OCI-LY1 (cell line): ENCODE data around the gene XRCC2.

Experiments used
- H2AFZ ChIP-seq: fragments of 200-600 bp; sonication (generic), shearing (Covaris generic); 2 replicates; pipeline ENCODE4 v1.6.0; 2014; ENCODE audit warnings: antibody characterized with exemption, mild to moderate bottlenecking, low read length
- H3F3A ChIP-seq: fragments of 200-600 bp; sonication (generic), shearing (Covaris generic); 2 replicates; pipeline ENCODE4 v1.6.0; 2014; ENCODE audit warnings: mild to moderate bottlenecking, antibody characterized with exemption, low read length, moderate library complexity; ENCODE audit not compliant: insufficient read depth
- H3K27ac ChIP-seq: fragments of 200-600 bp; sonication (generic); 2 replicates; pipeline ENCODE4 v1.5.1; 2014; ENCODE audit warnings: low read length, mixed run types, mild to moderate bottlenecking, low read depth; ENCODE audit not compliant: poor library complexity, severe bottlenecking
- H3K27me3 ChIP-seq: fragments of 200-600 bp; sonication (generic); 2 replicates; pipeline ENCODE4 v1.6.0; 2014; ENCODE audit warnings: antibody characterized with exemption, mild to moderate bottlenecking, low read length, moderate library complexity; ENCODE audit not compliant: insufficient read depth
- H3K36me3 ChIP-seq: fragments of 200-600 bp; sonication (generic); 2 replicates; pipeline ENCODE4 v1.6.1; 2014; ENCODE audit warnings: mild to moderate bottlenecking, antibody characterized with exemption, low read length, moderate library complexity, mixed read lengths; ENCODE audit not compliant: insufficient read depth
- H3K4me1 ChIP-seq: fragments of 200-600 bp; sonication (generic); 2 replicates; pipeline ENCODE4 v1.5.1; 2014; ENCODE audit warnings: mild to moderate bottlenecking, low read length, moderate library complexity; ENCODE audit not compliant: insufficient read depth, severe bottlenecking
- H3K4me2 ChIP-seq: fragments of 200-600 bp; sonication (generic), shearing (Covaris generic); 2 replicates; pipeline ENCODE4 v1.6.1; 2014; ENCODE audit warnings: low read length
- H3K4me3 ChIP-seq: fragments of 200-600 bp; sonication (generic); 2 replicates; pipeline ENCODE4 v1.5.1; 2014; ENCODE audit warnings: low read length, low read depth, mild to moderate bottlenecking, mixed read lengths; ENCODE audit not compliant: poor library complexity, severe bottlenecking
- H3K79me2 ChIP-seq: fragments of 200-600 bp; shearing (Covaris generic); 2 replicates; pipeline ENCODE4 v1.6.1; 2016; ENCODE audit warnings: mixed run types, low read length, mixed read lengths; ENCODE audit not compliant: insufficient read depth
- H3K9ac ChIP-seq: fragments of 200-600 bp; sonication (generic), shearing (Covaris generic); 2 replicates; pipeline ENCODE4 v1.6.1; 2014; ENCODE audit warnings: mild to moderate bottlenecking, low read length, mixed read lengths
- H3K9me2 ChIP-seq: fragments of 200-600 bp; sonication (generic), shearing (Covaris generic); 2 replicates; pipeline ENCODE4 v1.6.1; 2014; ENCODE audit warnings: low read depth, mild to moderate bottlenecking, low read length, mixed read lengths
- H3K9me3 ChIP-seq: fragments of 200-600 bp; shearing (Covaris generic); 2 replicates; pipeline ENCODE4 v1.6.1; 2014; ENCODE audit warnings: low read length, mixed read lengths
- H4K20me1 ChIP-seq: fragments of 200-600 bp; sonication (generic), shearing (Covaris generic); 2 replicates; pipeline ENCODE4 v1.6.0; 2016; ENCODE audit warnings: mild to moderate bottlenecking, low read length; ENCODE audit not compliant: insufficient read depth
- CTCF ChIP-seq: fragments of 200-600 bp; sonication (generic), shearing (Covaris generic); IDR thresholded peaks from 2 replicates; pipeline ENCODE4 v1.5.1; 2017; ENCODE audit warnings: mild to moderate bottlenecking, antibody characterized with exemption, low read length, moderate library complexity, mixed read lengths
- EZH2 ChIP-seq: fragments of 200-600 bp; sonication (generic), shearing (Covaris generic); IDR thresholded peaks from 2 replicates; pipeline ENCODE4 v1.8.0; 2017; ENCODE audit warnings: borderline replicate concordance, mixed run types, mild to moderate bottlenecking, antibody characterized with exemption, low read length, moderate library complexity, mixed read lengths

The XRCC2 gene

GRCh38 chr7:152673897-152674296 lies 2.0 kb downstream of the XRCC2 start:
- no peak overlapping the region for H3K27ac ChIP-seq
- no peak for TF ChIP-seq EZH2
- no peak for TF ChIP-seq CTCF
- H3K4me3 ChIP-seq, result no peak overlapping the region
- H3K27me3 ChIP-seq, result no peaks in the 10 kb centered on the region
- peaks cover 34% of the 10 kb centered on the region for H3K36me3 ChIP-seq
- no peak overlapping the region for H2AFZ ChIP-seq
- peaks cover 55% of the 10 kb centered on the region for H3K79me2 ChIP-seq
- H3K9me3 ChIP-seq, result no peaks in the 10 kb centered on the region
- no peak overlapping the region for H3K9ac ChIP-seq
- no peaks in the 10 kb centered on the region for H3K9me2 ChIP-seq
- no peaks in the 10 kb centered on the region for H3F3A ChIP-seq
- no peak overlapping the region for H3K4me2 ChIP-seq
- peaks cover 18% of the 10 kb centered on the region for H3K4me1 ChIP-seq
- 0 out of 2 replicates have a peak, but pooled peaks cover 2% of the 10 kb centered on the region for H4K20me1 ChIP-seq

- Histone ChIP-seq H3F3A (no peaks in the 10 kb centered on the region), H3K9me3 (no peaks in the 10 kb centered on the region), H3K4me3 (no peak overlapping the region), H3K27ac (no peak overlapping the region), H4K20me1 (0 out of 2 replicates have a peak, but pooled peaks cover 2% of the 10 kb centered on the region), H3K4me2 (no peak overlapping the region), H3K9me2 (no peaks in the 10 kb centered on the region), H3K36me3 (peaks cover 47% of the 10 kb centered on the region), H2AFZ (no peak overlapping the region), H3K79me2 (peaks cover 61% of the 10 kb centered on the region), H3K27me3 (no peaks in the 10 kb centered on the region), H3K9ac (no peak overlapping the region), H3K4me1 (peaks cover 18% of the 10 kb centered on the region)
- no peak for TF ChIP-seq CTCF
- TF ChIP-seq EZH2, result no peak
These were observed 3.3 kb downstream of the XRCC2 start for GRCh38 chr7:152672626-152673025.

- Histone ChIP-seq H3K36me3 (peaks cover 54% of the 10 kb centered on the region), H3K9me2 (no peaks in the 10 kb centered on the region)
These were observed 6.2 kb downstream of the XRCC2 start for GRCh38 chr7:152669758-152670157.

More at GRCh38 chr7:152669758-152670157, 6.2 kb downstream of the XRCC2 start:
- Histone ChIP-seq H4K20me1 (0 out of 2 replicates have a peak, but pooled peaks cover 2% of the 10 kb centered on the region), H3K9me3 (no peaks in the 10 kb centered on the region), H3K79me2 (peaks cover 62% of the 10 kb centered on the region), H3F3A (no peaks in the 10 kb centered on the region), H3K4me3 (no peak overlapping the region), H3K9ac (no peak overlapping the region), H3K4me1 (peaks cover 5% of the 10 kb centered on the region), H2AFZ (no peak overlapping the region), H3K27me3 (no peaks in the 10 kb centered on the region), H3K4me2 (no peak overlapping the region), H3K27ac (no peak overlapping the region)
- no peak for TF ChIP-seq CTCF
- no peak for TF ChIP-seq EZH2
